Mesothelial cell of epicardium (in vitro differentiated cells): Measurements from ENCODE around the gene YTHDF1. TPM values are rescaled to one million over a fixed set of nuclear protein-coding genes. Genes with fewer than 3 reads are reported as not detected.

Source experiments
- DNase-seq, 2 experiments: peaks; one replicate each; pipeline ENCODE4 v3.0.0; 2021; ENCODE audit warnings: low spot score in 2 of 2; ENCODE audit not compliant: unreplicated experiment in 2 of 2
- H3K27ac Mint-ChIP-seq: 2 replicates; pipeline ENCODE4 v1.8.0; 2021; ENCODE audit warnings: mixed read lengths
- H3K27me3 Mint-ChIP-seq: 2 replicates; pipeline ENCODE4 v1.8.0; 2021; ENCODE audit warnings: low read depth, mixed read lengths
- H3K36me3 Mint-ChIP-seq: 2 replicates; pipeline ENCODE4 v1.8.0; 2021; ENCODE audit warnings: mixed read lengths
- H3K4me1 Mint-ChIP-seq: 2 replicates; pipeline ENCODE4 v1.8.0; 2021; ENCODE audit warnings: mixed read lengths
- H3K4me3 Mint-ChIP-seq: 2 replicates; pipeline ENCODE4 v1.8.0; 2021; ENCODE audit warnings: mild to moderate bottlenecking, moderate library complexity, mixed read lengths
- H3K9me3 Mint-ChIP-seq: 2 replicates; pipeline ENCODE4 v1.8.0; 2021; ENCODE audit warnings: mixed read lengths
- CTCF ChIP-seq: fragments of 200-600 bp; sonication (generic); IDR thresholded peaks from one replicate; pipeline ENCODE4 v1.5.0; 2021; ENCODE audit warnings: antibody characterized with exemption; ENCODE audit not compliant: unreplicated experiment
- total RNA-seq: library from RNA; stranded (reverse); gene quantifications from 3 replicates; pipeline ENCODE4 v1.2.1, GENCODE V29; 2021

YTHDF1 gene
- total RNA-seq, 1 donor from 2014 or later: 49.3 TPM

GRCh38 chr20:63194007-63194796 lies 21.7 kb downstream of the YTHDF1 start:
- Mint-ChIP-seq H3K27me3 (no peaks in the 10 kb centered on the region), H3K36me3 (peaks cover 15% of the 10 kb centered on the region), H3K27ac (no peak overlapping the region), H3K4me3 (no peak overlapping the region), H3K4me1 (peaks cover 6% of the 10 kb centered on the region), H3K9me3 (no peaks in the 10 kb centered on the region)
- DNase-seq: no peak
- TF ChIP-seq CTCF: no peak

GRCh38 chr20:63192721-63193120 lies 23.2 kb downstream of the YTHDF1 start:
- no peak overlapping the region for H3K27ac Mint-ChIP-seq
- no peaks in the 10 kb centered on the region for H3K4me1 Mint-ChIP-seq
- no peak overlapping the region for H3K4me3 Mint-ChIP-seq
- no peaks in the 10 kb centered on the region for H3K27me3 Mint-ChIP-seq
- TF ChIP-seq CTCF: no peak
- peaks cover 15% of the 10 kb centered on the region for H3K36me3 Mint-ChIP-seq
- H3K9me3 Mint-ChIP-seq: no peaks in the 10 kb centered on the region
- no peak for DNase-seq

GRCh38 chr20:63191400-63191799 lies 24.5 kb downstream of the YTHDF1 start:
- no peak for DNase-seq
- Mint-ChIP-seq H3K27me3 (peaks cover 2% of the 10 kb centered on the region), H3K36me3 (peaks cover 15% of the 10 kb centered on the region), H3K4me1 (no peaks in the 10 kb centered on the region), H3K4me3 (no peak overlapping the region), H3K27ac (no peak overlapping the region), H3K9me3 (no peaks in the 10 kb centered on the region)
- TF ChIP-seq CTCF: no peak

GRCh38 chr20:63190828-63191227 lies 25.1 kb downstream of the YTHDF1 start:
- H3K27me3 Mint-ChIP-seq: peaks cover 2% of the 10 kb centered on the region
- no peaks in the 10 kb centered on the region for H3K4me1 Mint-ChIP-seq
- no peaks in the 10 kb centered on the region for H3K9me3 Mint-ChIP-seq
- TF ChIP-seq CTCF: no peak
- peaks cover 15% of the 10 kb centered on the region for H3K36me3 Mint-ChIP-seq
- no peak overlapping the region for H3K27ac Mint-ChIP-seq
- DNase-seq: no peak
- no peak overlapping the region for H3K4me3 Mint-ChIP-seq

- TF ChIP-seq CTCF: no peak
- Mint-ChIP-seq H3K4me1 (no peaks in the 10 kb centered on the region), H3K36me3 (peaks cover 7% of the 10 kb centered on the region), H3K4me3 (no peak overlapping the region), H3K27ac (no peak overlapping the region), H3K27me3 (peaks cover 3% of the 10 kb centered on the region), H3K9me3 (no peaks in the 10 kb centered on the region)
- no peak for DNase-seq
Observed at GRCh38 chr20:63189846-63190559, 25.9 kb downstream of the YTHDF1 start.
